H9 (cell line): ENCODE results near the gene ERBIN. TPM values are rescaled to one million over a fixed set of nuclear protein-coding genes. Genes with fewer than 3 reads are reported as not detected.

Source experiments
- DNase-seq: peaks from one replicate; pipeline ENCODE4 v3.0.0-alpha.2; 2017
- H2AFZ ChIP-seq: one replicate; pipeline ENCODE4 v1.6.1; 2013; ENCODE audit warnings: mild to moderate bottlenecking, low read length, control low read depth, moderate library complexity
- H2AK5ac ChIP-seq: 2 replicates; pipeline ENCODE4 v1.6.1; 2013; ENCODE audit warnings: low read length, control low read depth, mixed read lengths; ENCODE audit not compliant: insufficient read length
- H2BK120ac ChIP-seq: one replicate; pipeline ENCODE4 v1.6.1; 2013; ENCODE audit warnings: low read depth, mild to moderate bottlenecking, low read length, control low read depth, inconsistent platforms; ENCODE audit not compliant: poor library complexity, severe bottlenecking
- H2BK12ac ChIP-seq: 2 replicates; pipeline ENCODE4 v1.6.1; 2013; ENCODE audit warnings: low read length, control low read depth, mixed read lengths, low read depth; ENCODE audit not compliant: insufficient read length
- H2BK15ac ChIP-seq: 2 replicates; pipeline ENCODE4 v1.6.1; 2013; ENCODE audit warnings: low read depth, low read length, control low read depth
- H2BK20ac ChIP-seq: one replicate; pipeline ENCODE4 v1.6.1; 2013; ENCODE audit warnings: low read depth, mild to moderate bottlenecking, low read length, control low read depth, inconsistent platforms; ENCODE audit not compliant: poor library complexity, severe bottlenecking
- H2BK5ac ChIP-seq: 2 replicates; pipeline ENCODE4 v1.6.1; 2013; ENCODE audit warnings: low read length, control low read depth, mixed read lengths; ENCODE audit not compliant: insufficient read length
- H3K14ac ChIP-seq: 2 replicates; pipeline ENCODE4 v1.6.1; 2013; ENCODE audit warnings: low read length, control low read depth; ENCODE audit not compliant: insufficient read depth
- H3K18ac ChIP-seq: 2 replicates; pipeline ENCODE4 v1.6.1; 2013; ENCODE audit warnings: low read depth, mild to moderate bottlenecking, mixed read lengths, low read length, control low read depth; ENCODE audit not compliant: insufficient read length
- H3K23ac ChIP-seq: 2 replicates; pipeline ENCODE4 v1.6.1; 2013; ENCODE audit warnings: low read length, control low read depth, mixed read lengths, low read depth; ENCODE audit not compliant: insufficient read length
- H3K23me2 ChIP-seq: 2 replicates; pipeline ENCODE4 v1.6.1; 2013; ENCODE audit warnings: low read depth, mild to moderate bottlenecking, mixed read lengths, low read length, control low read depth; ENCODE audit not compliant: insufficient read length, poor library complexity, severe bottlenecking
- H3K27ac ChIP-seq: 2 replicates; pipeline ENCODE4 v1.5.1; 2013; ENCODE audit warnings: low read length, control low read depth, mixed read lengths, low read depth; ENCODE audit not compliant: insufficient read length
- H3K27me3 ChIP-seq: 2 replicates; pipeline ENCODE4 v1.6.1; 2013; ENCODE audit warnings: low read length, control low read depth, inconsistent platforms; ENCODE audit not compliant: insufficient read depth
- H3K4ac ChIP-seq: 2 replicates; pipeline ENCODE4 v1.6.1; 2013; ENCODE audit warnings: low read depth, mild to moderate bottlenecking, control low read depth, inconsistent platforms, low read length, moderate library complexity
- H3K4me1 ChIP-seq: 2 replicates; pipeline ENCODE4 v1.6.1; 2013; ENCODE audit warnings: low read length, control low read depth, inconsistent platforms; ENCODE audit not compliant: insufficient read depth
- H3K4me2 ChIP-seq: 2 replicates; pipeline ENCODE4 v1.6.1; 2013; ENCODE audit warnings: low read length, control low read depth, mixed read lengths; ENCODE audit not compliant: insufficient read length, insufficient read depth
- H3K56ac ChIP-seq: 2 replicates; pipeline ENCODE4 v1.6.1; 2013; ENCODE audit warnings: low read depth, mild to moderate bottlenecking, mixed read lengths, low read length, control low read depth; ENCODE audit not compliant: insufficient read length
- H3K79me1 ChIP-seq: 2 replicates; pipeline ENCODE4 v1.6.1; 2013; ENCODE audit warnings: low read depth, mild to moderate bottlenecking, moderate library complexity, low read length, control low read depth, inconsistent platforms; ENCODE audit not compliant: insufficient read depth, poor library complexity, severe bottlenecking
- H3K79me2 ChIP-seq: 2 replicates; pipeline ENCODE4 v1.6.1; 2013; ENCODE audit warnings: low read length, control low read depth, inconsistent platforms; ENCODE audit not compliant: insufficient read depth
- H3K9ac ChIP-seq: 2 replicates; pipeline ENCODE4 v1.6.1; 2013; ENCODE audit warnings: low read length, control low read depth, mixed read lengths; ENCODE audit not compliant: insufficient read length; ENCODE audit errors: extremely low read depth
- H3K9me3 ChIP-seq: one replicate; pipeline ENCODE4 v1.6.1; 2013; ENCODE audit warnings: low read depth, low read length, inconsistent platforms; ENCODE audit not compliant: control insufficient read depth
- H3T11ph ChIP-seq: one replicate; pipeline ENCODE4 v1.6.1; 2013; ENCODE audit warnings: mild to moderate bottlenecking, low read length, control low read depth, inconsistent platforms
- H4K20me1 ChIP-seq: one replicate; pipeline ENCODE4 v1.6.1; 2013; ENCODE audit not compliant: control insufficient read depth, insufficient read length, insufficient read depth
- H4K5ac ChIP-seq: 2 replicates; pipeline ENCODE4 v1.6.1; 2013; ENCODE audit warnings: low read depth, mild to moderate bottlenecking, mixed read lengths, low read length, control low read depth; ENCODE audit not compliant: insufficient read length
- H4K8ac ChIP-seq: replicated peaks from 2 replicates; pipeline ENCODE4 v1.6.1; 2013; ENCODE audit warnings: low read length, control low read depth, mixed read lengths, low read depth; ENCODE audit not compliant: insufficient read length
- H4K91ac ChIP-seq: 2 replicates; pipeline ENCODE4 v1.6.1; 2013; ENCODE audit warnings: low read depth, mild to moderate bottlenecking, moderate library complexity, mixed read lengths, low read length, control low read depth; ENCODE audit not compliant: insufficient read length
- H3K27ac Mint-ChIP-seq, 3 experiments: 2 replicates in 2 of 3; 3 replicates in 1 of 3; pipeline ENCODE4 v1.8.0; 2020 to 2021; ENCODE audit warnings: mixed read lengths in 3 of 3, mild to moderate bottlenecking in 1 of 3, moderate library complexity in 1 of 3
- H3K27me3 Mint-ChIP-seq: 2 replicates; pipeline ENCODE4 v1.8.0; 2021; ENCODE audit warnings: low read depth, mild to moderate bottlenecking, moderate library complexity, mixed read lengths
- H3K36me3 Mint-ChIP-seq, 3 experiments: 2 replicates in 2 of 3; 3 replicates in 1 of 3; pipeline ENCODE4 v1.8.0; 2020 to 2021; ENCODE audit warnings: low read depth in 3 of 3, mixed read lengths in 3 of 3; ENCODE audit not compliant: insufficient read depth in 1 of 3
- H3K4me1 Mint-ChIP-seq, 2 experiments: 2 replicates each; pipeline ENCODE4 v1.8.0; 2020; ENCODE audit warnings: mixed read lengths in 2 of 2
- H3K4me3 Mint-ChIP-seq, 2 experiments: 2 replicates in 1 of 2; 3 replicates in 1 of 2; pipeline ENCODE4 v1.8.0; 2020 to 2021; ENCODE audit warnings: mild to moderate bottlenecking in 2 of 2, mixed read lengths in 2 of 2, moderate library complexity in 1 of 2
- H3K9me3 Mint-ChIP-seq, 2 experiments: 2 replicates in 1 of 2; 3 replicates in 1 of 2; pipeline ENCODE4 v1.8.0; 2020; ENCODE audit warnings: mild to moderate bottlenecking in 2 of 2, mixed read lengths in 2 of 2, moderate library complexity in 1 of 2
- WGBS: extraction: QIAGEN DNeasy Blood & Tissue Kit; methylation state at CpG from one replicate; pipeline ENCODE4 v1.1.7; 2013; ENCODE audit warnings: missing lambda C conversion rate, low lambda C conversion rate, mixed read lengths; ENCODE audit not compliant: insufficient read length; ENCODE audit errors: extremely low coverage; 5-methylcytosine and 5-hydroxymethylcytosine counted together
- total RNA-seq: library from RNA; stranded (reverse); gene quantifications from 2 replicates; pipeline ENCODE4 v1.2.1, GENCODE V29; 2021
- TF ChIP-seq, protein P1 (sequence below): fragments of 200-600 bp; sonication (generic); conservative IDR thresholded peaks from 3 replicates; pipeline ENCODE4 v1.8.0; 2021; ENCODE audit warnings: antibody characterized with exemption, mild to moderate bottlenecking

Gene ERBIN
- total RNA-seq, 1 experiment from 2014 or later: 42.9 TPM

DNA sequence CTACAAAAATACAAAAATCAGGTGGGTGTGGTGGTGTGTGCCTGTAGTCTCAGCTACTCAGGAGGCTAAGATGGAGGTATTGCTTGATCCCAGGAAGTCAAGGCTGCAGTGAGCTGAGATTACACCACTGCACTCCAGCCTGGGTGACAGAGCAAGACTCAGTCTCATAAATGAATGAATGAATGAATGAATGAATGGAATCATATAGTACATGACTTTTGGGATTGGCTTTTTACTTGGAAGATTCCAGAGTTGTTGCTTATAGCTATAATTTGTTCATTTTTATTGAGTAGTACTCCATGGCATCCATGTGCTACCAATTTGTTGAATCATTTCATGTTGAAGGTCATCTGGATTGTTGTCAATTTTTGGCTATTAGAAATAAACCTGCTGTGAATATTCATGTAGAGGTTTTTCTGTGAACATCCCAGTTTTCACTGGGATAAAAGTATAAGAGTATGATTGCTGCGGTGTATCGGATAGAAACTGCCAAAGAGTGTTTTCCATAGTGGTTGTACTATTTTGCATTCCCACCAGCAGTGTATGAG, 19.9 kb downstream of the ERBIN start:
- no peak overlapping the region for H3K27ac Mint-ChIP-seq
- H2BK5ac ChIP-seq: no peak overlapping the region
- peaks cover 9 to 23% (median 9%) of the 10 kb centered on the region in 3 experiments; a peak in 6 of 7 replicates for H3K36me3 Mint-ChIP-seq
- H3K4ac ChIP-seq: no peak overlapping the region
- H3K4me2 ChIP-seq: no peak overlapping the region
- no peak overlapping the region for H3T11ph ChIP-seq
- H3K9ac ChIP-seq: no peak overlapping the region
- H3K79me2 ChIP-seq: peaks cover 13% of the 10 kb centered on the region; the same call in 1 of the 2 replicates
- H3K18ac ChIP-seq: no peak overlapping the region
- H3K56ac ChIP-seq: no peak overlapping the region
- H3K79me1 ChIP-seq: no peaks in the 10 kb centered on the region
- H2AFZ ChIP-seq: no peak overlapping the region
- H3K27ac ChIP-seq: no peak overlapping the region
- H3K9me3 ChIP-seq: no peaks in the 10 kb centered on the region
- no peak overlapping the region for H2AK5ac ChIP-seq
- no peaks in the 10 kb centered on the region for H3K23me2 ChIP-seq
- no peaks in the 10 kb centered on the region for H3K4me1 ChIP-seq
- no peak overlapping the region for H3K14ac ChIP-seq
- H3K27me3 ChIP-seq: no peaks in the 10 kb centered on the region
- no peaks in the 10 kb centered on the region for H3K27me3 Mint-ChIP-seq
- H3K23ac ChIP-seq: no peak overlapping the region
- no peak overlapping the region for H4K8ac ChIP-seq
- no peak overlapping the region for H4K5ac ChIP-seq
- H2BK20ac ChIP-seq: no peak overlapping the region
- TF ChIP-seq, protein P1, sequence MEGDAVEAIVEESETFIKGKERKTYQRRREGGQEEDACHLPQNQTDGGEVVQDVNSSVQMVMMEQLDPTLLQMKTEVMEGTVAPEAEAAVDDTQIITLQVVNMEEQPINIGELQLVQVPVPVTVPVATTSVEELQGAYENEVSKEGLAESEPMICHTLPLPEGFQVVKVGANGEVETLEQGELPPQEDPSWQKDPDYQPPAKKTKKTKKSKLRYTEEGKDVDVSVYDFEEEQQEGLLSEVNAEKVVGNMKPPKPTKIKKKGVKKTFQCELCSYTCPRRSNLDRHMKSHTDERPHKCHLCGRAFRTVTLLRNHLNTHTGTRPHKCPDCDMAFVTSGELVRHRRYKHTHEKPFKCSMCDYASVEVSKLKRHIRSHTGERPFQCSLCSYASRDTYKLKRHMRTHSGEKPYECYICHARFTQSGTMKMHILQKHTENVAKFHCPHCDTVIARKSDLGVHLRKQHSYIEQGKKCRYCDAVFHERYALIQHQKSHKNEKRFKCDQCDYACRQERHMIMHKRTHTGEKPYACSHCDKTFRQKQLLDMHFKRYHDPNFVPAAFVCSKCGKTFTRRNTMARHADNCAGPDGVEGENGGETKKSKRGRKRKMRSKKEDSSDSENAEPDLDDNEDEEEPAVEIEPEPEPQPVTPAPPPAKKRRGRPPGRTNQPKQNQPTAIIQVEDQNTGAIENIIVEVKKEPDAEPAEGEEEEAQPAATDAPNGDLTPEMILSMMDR: no peak
- H3K4me3 Mint-ChIP-seq: no peak overlapping the region
- H4K20me1 ChIP-seq: no peaks in the 10 kb centered on the region
- no peak for DNase-seq
- H3K4me1 Mint-ChIP-seq: peaks cover 14 to 16% of the 10 kb centered on the region in 2 experiments
- no peak overlapping the region for H2BK15ac ChIP-seq
- H2BK12ac ChIP-seq: no peak overlapping the region
- no peak overlapping the region for H2BK120ac ChIP-seq
- no peaks in the 10 kb centered on the region; a peak in 1 of 5 replicates for H3K9me3 Mint-ChIP-seq
- no CpG with 5 or more reads among the region's 2 CpGs for WGBS
- H4K91ac ChIP-seq: no peak overlapping the region
